Ishikawa (cell line): ENCODE data around the gene SCN2B.

Experiments used
- CEBPB ChIP-seq: IDR thresholded peaks from 2 replicates; pipeline ENCODE4 v1.6.1; 2012
- CREB1 ChIP-seq: IDR thresholded peaks from 2 replicates; pipeline ENCODE4 v1.6.1; 2012; ENCODE audit warnings: low read depth
- EGR1 ChIP-seq: IDR thresholded peaks from 2 replicates; pipeline ENCODE4 v1.6.1; 2012
- EP300 ChIP-seq: IDR thresholded peaks from 2 replicates; pipeline ENCODE4 v1.6.1; 2012; ENCODE audit warnings: borderline replicate concordance
- FOXM1 ChIP-seq: IDR thresholded peaks from 2 replicates; pipeline ENCODE4 v1.6.1; 2012; ENCODE audit warnings: low read depth, borderline replicate concordance
- MAX ChIP-seq: IDR thresholded peaks from 2 replicates; pipeline ENCODE4 v1.6.1; 2012
- RAD21 ChIP-seq: IDR thresholded peaks from 2 replicates; pipeline ENCODE4 v1.6.1; 2012; ENCODE audit warnings: low read depth
- REST ChIP-seq: IDR thresholded peaks from 2 replicates; pipeline ENCODE4 v1.6.1; 2012; ENCODE audit warnings: low read depth, mild to moderate bottlenecking
- TAF1 ChIP-seq: IDR thresholded peaks from 2 replicates; pipeline ENCODE4 v1.6.1; 2012; ENCODE audit warnings: low read depth, mild to moderate bottlenecking
- TEAD4 ChIP-seq: IDR thresholded peaks from 2 replicates; pipeline ENCODE4 v1.6.1; 2012
- ZBTB7A ChIP-seq: IDR thresholded peaks from 2 replicates; pipeline ENCODE4 v1.6.1; 2012; ENCODE audit warnings: low read depth

- TF ChIP-seq EGR1 = no peak
- no peak for TF ChIP-seq RAD21
- TF ChIP-seq TEAD4 = no peak
- no peak for TF ChIP-seq EP300
- TF ChIP-seq ZBTB7A = no peak
- no peak for TF ChIP-seq TAF1
- no peak for TF ChIP-seq MAX
- TF ChIP-seq CREB1 = no peak
- no peak for TF ChIP-seq CEBPB
- no peak for TF ChIP-seq REST
- TF ChIP-seq FOXM1 = no peak
Measured at GRCh38 chr11:118210323-118210722, 33.9 kb upstream of the SCN2B start.
